H1 (cell line): ENCODE measurements around the gene HINT3. TPM values are rescaled to one million over a fixed set of nuclear protein-coding genes. Genes with fewer than 3 reads are reported as not detected.
A peak's percentile ranks its signal among the peaks of the same experiment; 100 is the strongest.

Source experiments
- CTCF ChIA-PET: fragments of 300-600 bp; sonication (Branson Sonifier 250); formaldehyde crosslinking; loops from one replicate; lab custom pipeline; 2021; ENCODE audit not compliant: partially characterized antibody; lab: Charles Lee
- POLR2A ChIA-PET: fragments of 300-600 bp; sonication (Branson Sonifier 250); formaldehyde crosslinking; loops from one replicate; lab custom pipeline; 2021; ENCODE audit warnings: inconsistent platforms; ENCODE audit not compliant: partially characterized antibody; lab: Charles Lee
- DNase-seq, 2 experiments: peaks; one replicate each; pipeline versions ENCODE4 v3.0.0 to v3.0.0-alpha.2; 2010 to 2022; ENCODE audit warnings: low spot score in 2 of 2, low read depth in 1 of 2, mixed read lengths in 1 of 2
- FAIRE-seq: peaks from 2 replicates; lab custom pipeline; 2011; peaks lifted over from hg19 to GRCh38; lab: Jason Lieb, UNC
- H2AFZ ChIP-seq: 2 replicates; pipeline ENCODE4 v1.8.1; 2012; ENCODE audit warnings: low read length, inconsistent platforms
- H2AK5ac ChIP-seq: 2 replicates; pipeline ENCODE4 v1.6.1; 2013; ENCODE audit warnings: low read depth, low read length
- H2BK120ac ChIP-seq: replicated peaks from 2 replicates; pipeline ENCODE3; 2013; ENCODE audit warnings: low read depth, low read length, inconsistent platforms
- H2BK12ac ChIP-seq: 2 replicates; pipeline ENCODE4 v1.6.1; 2013; ENCODE audit warnings: low read depth, low read length
- H2BK15ac ChIP-seq: 2 replicates; pipeline ENCODE4 v1.6.1; 2013; ENCODE audit warnings: low read length
- H2BK20ac ChIP-seq: 2 replicates; pipeline ENCODE4 v1.6.1; 2013; ENCODE audit warnings: low read length
- H2BK5ac ChIP-seq: 2 replicates; pipeline ENCODE4 v1.6.1; 2013; ENCODE audit warnings: low read depth, low read length
- H3K14ac ChIP-seq: 2 replicates; pipeline ENCODE4 v1.6.1; 2013; ENCODE audit warnings: inconsistent platforms; ENCODE audit not compliant: insufficient read length
- H3K18ac ChIP-seq: 2 replicates; pipeline ENCODE4 v1.6.1; 2013; ENCODE audit warnings: low read length; ENCODE audit errors: extremely low read depth
- H3K23ac ChIP-seq: 2 replicates; pipeline ENCODE4 v1.6.1; 2013; ENCODE audit warnings: inconsistent platforms; ENCODE audit not compliant: insufficient read length
- H3K23me2 ChIP-seq: 2 replicates; pipeline ENCODE4 v1.6.1; 2013; ENCODE audit warnings: low read depth, low read length
- H3K27ac ChIP-seq: 2 replicates; pipeline ENCODE4 v1.6.1; 2011; ENCODE audit warnings: low read depth, low read length, inconsistent platforms
- H3K27me3 ChIP-seq, 4 experiments: replicated peaks in 1 of 4; 1 replicate in 1 of 4; 2 replicates in 3 of 4; pipeline versions ENCODE4 v1.6.1 to v1.8.1; 2011 to 2013; ENCODE audit warnings: low read length in 3 of 4, mild to moderate bottlenecking in 3 of 4, inconsistent platforms in 2 of 4, mixed read lengths in 2 of 4, moderate library complexity in 1 of 4; ENCODE audit not compliant: control insufficient read depth in 3 of 4, insufficient read depth in 3 of 4; ENCODE audit errors: extremely low read depth in 1 of 4
- H3K36me3 ChIP-seq, 4 experiments: 2 replicates each; pipeline versions ENCODE4 v1.6.1 to v1.8.1; 2011 to 2013; ENCODE audit warnings: mild to moderate bottlenecking in 4 of 4, low read length in 3 of 4, moderate library complexity in 2 of 4, control low read depth in 1 of 4, inconsistent platforms in 1 of 4; ENCODE audit not compliant: insufficient read depth in 4 of 4, control insufficient read depth in 2 of 4
- H3K4ac ChIP-seq: replicated peaks from 2 replicates; pipeline ENCODE3; 2013; ENCODE audit warnings: low read length, low read depth, mixed read lengths, inconsistent platforms; ENCODE audit not compliant: insufficient read length
- H3K4me1 ChIP-seq, 4 experiments: replicated peaks in 1 of 4; 1 replicate in 1 of 4; 2 replicates in 3 of 4; pipeline versions ENCODE4 v1.6.1 to v1.8.1; 2011 to 2013; ENCODE audit warnings: low read length in 3 of 4, inconsistent platforms in 2 of 4, mixed read lengths in 1 of 4; ENCODE audit not compliant: insufficient read depth in 4 of 4, control insufficient read depth in 3 of 4
- H3K4me2 ChIP-seq, 2 experiments: 2 replicates each; pipeline versions ENCODE4 v1.6.1 to v1.8.1; 2011 to 2013; ENCODE audit warnings: low read depth in 2 of 2, low read length in 2 of 2, control low read depth in 1 of 2, inconsistent platforms in 1 of 2, mild to moderate bottlenecking in 1 of 2; ENCODE audit not compliant: insufficient read depth in 1 of 2
- H3K4me3 ChIP-seq, 4 experiments: fragments of 200-600, 300-600 bp in 1 of 4; sonication (generic), shearing (Covaris generic), sonication (Bioruptor Twin) in 1 of 4; 2 replicates each; pipeline versions ENCODE4 v1.5.1 to v1.8.1; 2011 to 2016; ENCODE audit warnings: low read length in 4 of 4, low read depth in 3 of 4, control low read depth in 2 of 4, inconsistent platforms in 2 of 4, mild to moderate bottlenecking in 2 of 4, mixed read lengths in 1 of 4, moderate library complexity in 1 of 4; ENCODE audit not compliant: insufficient read depth in 2 of 4; ENCODE audit errors: extremely low read depth in 1 of 4
- H3K56ac ChIP-seq: replicated peaks from 2 replicates; pipeline ENCODE3; 2013; ENCODE audit warnings: low read depth, mild to moderate bottlenecking, mixed read lengths, low read length, inconsistent platforms; ENCODE audit not compliant: insufficient read length
- H3K79me1 ChIP-seq: 2 replicates; pipeline ENCODE4 v1.6.1; 2013; ENCODE audit warnings: low read depth, low read length, control low read depth
- H3K79me2 ChIP-seq, 2 experiments: 2 replicates each; pipeline versions ENCODE4 v1.6.1 to v1.8.1; 2012 to 2013; ENCODE audit warnings: low read length in 2 of 2, mild to moderate bottlenecking in 2 of 2, inconsistent platforms in 1 of 2; ENCODE audit not compliant: insufficient read depth in 2 of 2, control insufficient read depth in 1 of 2
- H3K9ac ChIP-seq, 4 experiments: replicated peaks in 1 of 4; 1 replicate in 1 of 4; 2 replicates in 3 of 4; pipeline versions ENCODE4 v1.6.1 to v1.8.1; 2011 to 2013; ENCODE audit warnings: low read depth in 3 of 4, low read length in 3 of 4, control low read depth in 2 of 4, mild to moderate bottlenecking in 2 of 4, moderate library complexity in 2 of 4, inconsistent platforms in 1 of 4; ENCODE audit errors: extremely low read depth in 1 of 4
- H3K9me3 ChIP-seq, 2 experiments: 2 replicates each; pipeline versions ENCODE4 v1.6.1 to v1.8.1; 2012 to 2013; ENCODE audit warnings: mild to moderate bottlenecking in 2 of 2, moderate library complexity in 2 of 2, control low read depth in 1 of 2, inconsistent platforms in 1 of 2, low read depth in 1 of 2, low read length in 1 of 2, mixed read lengths in 1 of 2; ENCODE audit not compliant: insufficient read depth in 2 of 2
- H4K20me1 ChIP-seq, 2 experiments: replicated peaks in 1 of 2; 2 replicates each; pipeline versions ENCODE3 to v1.8.1; 2011 to 2013; ENCODE audit warnings: inconsistent platforms in 2 of 2, low read length in 2 of 2, mild to moderate bottlenecking in 1 of 2; ENCODE audit not compliant: insufficient read depth in 2 of 2, control insufficient read depth in 1 of 2
- H4K5ac ChIP-seq: 2 replicates; pipeline ENCODE4 v1.6.1; 2013; ENCODE audit warnings: low read length, low read depth, mixed read lengths, inconsistent platforms; ENCODE audit not compliant: insufficient read length
- H4K8ac ChIP-seq: 2 replicates; pipeline ENCODE4 v1.8.0; 2013; ENCODE audit warnings: mild to moderate bottlenecking, moderate library complexity, low read length, inconsistent platforms; ENCODE audit not compliant: insufficient read depth; ENCODE audit errors: extremely low read depth
- H4K91ac ChIP-seq: replicated peaks from 2 replicates; pipeline ENCODE3; 2013; ENCODE audit warnings: low read length, mixed read lengths, inconsistent platforms; ENCODE audit not compliant: insufficient read length
- CHD1 ChIP-seq: IDR thresholded peaks from 2 replicates; pipeline ENCODE4 v1.6.1; 2012; ENCODE audit warnings: low read depth, low read length, improper control_type of control experiment
- JUND ChIP-seq: IDR thresholded peaks from 2 replicates; pipeline ENCODE4 v1.6.1; 2011; ENCODE audit warnings: mild to moderate bottlenecking, improper control_type of control experiment, low read length
- KDM5A ChIP-seq: fragments of 200-600 bp; IDR thresholded peaks from 2 replicates; pipeline ENCODE4 v1.7.1; 2012; ENCODE audit warnings: mild to moderate bottlenecking, low read length, inconsistent platforms, mixed read lengths
- NRF1 ChIP-seq: IDR thresholded peaks from 2 replicates; pipeline ENCODE4 v1.6.1; 2011; ENCODE audit warnings: mild to moderate bottlenecking, low read depth, low read length, improper control_type of control experiment
- SIRT6 ChIP-seq: IDR thresholded peaks from one replicate; pipeline ENCODE4 v1.7.1; 2012; ENCODE audit warnings: low read length, inconsistent platforms
- WGBS, 2 experiments: shearing (Covaris generic) in 1 of 2; methylation state at CpG; one replicate each; pipeline versions ENCODE4 v1.1.6 to v1.1.7; 2013 to 2015; ENCODE audit warnings: low lambda C conversion rate in 2 of 2, mixed read lengths in 2 of 2, inconsistent platforms in 1 of 2, low coverage in 1 of 2, missing lambda C conversion rate in 1 of 2; ENCODE audit not compliant: insufficient replicate concordance in 2 of 2, insufficient coverage in 1 of 2, insufficient read length in 1 of 2; ENCODE audit errors: extremely low coverage in 1 of 2, missing lambda C conversion rate in 1 of 2; 5-methylcytosine and 5-hydroxymethylcytosine counted together
- polyA plus RNA-seq, 7 experiments: library from polyadenylated mRNA; depleted of rRNA in 3 of 7; stranded (reverse) in 5 of 7; unstranded in 2 of 7; fragments of >200 nt in 5 of 7; fragments of 200-250 nt in 2 of 7; gene quantifications; 1 replicate in 5 of 7; 2 replicates in 1 of 7; 4 replicates in 1 of 7; pipeline versions ENCODE4 v1.2.1 to v1.2.3, GENCODE V29; 2011 to 2013; ENCODE audit warnings: missing spikeins in 2 of 7, mixed read lengths in 2 of 7
- total RNA-seq: library from RNA; stranded (reverse); fragmentation: NEBNext Ultra II Directional; extraction: Animal tissue kit (Norgen Biotek cat#: 25700); gene quantifications from 2 replicates; pipeline ENCODE4 v1.2.1, GENCODE V29; 2021

Gene HINT3
- total and polyA plus RNA-seq, 2 of the 8 experiments (the other 6 are each of a cell fraction or from before 2014, with no cell fraction given): 1.2 to 7.8 TPM

- Histone ChIP-seq H3K4me2 (peak overlapping the region; percentile 41 to 90; a peak in 2 of 4 replicates), H3K9me3 (no peaks in the 10 kb centered on the region), H3K27ac (0 out of 2 replicates have a peak overlapping the region, but pooled peaks have one; percentile 34), H3K9ac (no peak overlapping the region), H2AFZ (no peak overlapping the region), H4K91ac (no peak overlapping the region), H2BK120ac (no peak overlapping the region), H3K56ac (no peak overlapping the region), H2AK5ac (no peak overlapping the region), H4K20me1 (no peaks in the 10 kb centered on the region), H3K23ac (no peak overlapping the region), H3K14ac (no peak overlapping the region), H4K8ac (no peak overlapping the region), H3K36me3 (peaks cover 0 to 3% (median 0%) of the 10 kb centered on the region in 4 experiments; a peak in 1 of 8 replicates), H3K4me3 (peak overlapping the region in 1 of 4 experiments; percentile 26; a peak in 1 of 8 replicates), H3K79me1 (no peaks in the 10 kb centered on the region; the same call in 1 of the 2 replicates), H3K27me3 (no peaks in the 10 kb centered on the region), H4K5ac (no peak overlapping the region), H3K18ac (no peak overlapping the region), H2BK5ac (no peak overlapping the region), H2BK20ac (no peak overlapping the region), H3K4me1 (peaks cover 0 to 10% (median 3%) of the 10 kb centered on the region in 4 experiments; a peak in 4 of 7 replicates), H3K4ac (no peak overlapping the region), H3K23me2 (peaks cover 11% of the 10 kb centered on the region), H3K79me2 (peaks cover 6 to 88% of the 10 kb centered on the region in 2 experiments), H2BK12ac (no peak overlapping the region), H2BK15ac (no peak overlapping the region)
- POLR2A ChIA-PET: interaction anchor here (0.6 kb wide), 1 partner anchor 82 kb away, joined by 3 read pairs; no protein-coding TSS in a partner anchor
- TF ChIP-seq SIRT6: no peak
- no peak for TF ChIP-seq JUND
- no peak for TF ChIP-seq NRF1
- no peak for TF ChIP-seq KDM5A
- TF ChIP-seq CHD1: no peak
- DNase-seq: no peak
- FAIRE-seq: no peak
- CTCF ChIA-PET: interaction anchor here (2.6 kb wide), 1 partner anchor 15 kb away, joined by 11 read pairs; no protein-coding TSS in a partner anchor
- WGBS, 2 experiments: 70% methylated on average over 3 of the region's 3 CpGs; no CpG with 5 or more reads in 1 of the 2 experiments
Measured at GRCh38 chr6:125989631-125990030, 33.1 kb downstream of the HINT3 start.
